DND-41 (cell line): ENCODE measurements around the gene NXPH4.

ENCODE experiments used
- ATAC-seq: fragments of 200-7000 bp; cut with Tn5 transposase; 3 replicates; pipeline ENCODE4 v1.9.1; 2021; ENCODE audit warnings: low read depth; ENCODE audit not compliant: insufficient read depth
- DNase-seq: peaks from one replicate; pipeline ENCODE4 v3.0.0-alpha.2; 2020
- H2AFZ ChIP-seq: 2 replicates; pipeline ENCODE4 v1.6.0; 2012; ENCODE audit warnings: low read depth, low read length
- H3K27ac ChIP-seq: 2 replicates; pipeline ENCODE4 v1.5.1; 2012; ENCODE audit warnings: low read length, inconsistent platforms
- H3K27me3 ChIP-seq: fragments of 200-600 bp; sonication (generic); 2 replicates; pipeline ENCODE4 v1.6.0; 2012; ENCODE audit warnings: low read length, mild to moderate bottlenecking, inconsistent platforms; ENCODE audit not compliant: insufficient read depth, poor library complexity
- H3K36me3 ChIP-seq: 2 replicates; pipeline ENCODE4 v1.5.1; 2012; ENCODE audit warnings: low read length, inconsistent platforms; ENCODE audit not compliant: insufficient read depth
- H3K4me1 ChIP-seq: 2 replicates; pipeline ENCODE4 v1.5.1; 2012; ENCODE audit warnings: mild to moderate bottlenecking, low read length; ENCODE audit not compliant: insufficient read depth
- H3K4me2 ChIP-seq: 2 replicates; pipeline ENCODE4 v1.6.0; 2012; ENCODE audit warnings: mild to moderate bottlenecking, moderate library complexity, low read length, inconsistent platforms; ENCODE audit not compliant: insufficient read depth
- H3K4me3 ChIP-seq, 2 experiments: fragments of 200-600 bp in 1 of 2; shearing (Covaris generic) in 1 of 2; 2 replicates each; pipeline ENCODE4 v1.5.1; 2012 to 2016; ENCODE audit warnings: inconsistent platforms in 2 of 2, low read length in 2 of 2, mild to moderate bottlenecking in 2 of 2, low read depth in 1 of 2, moderate library complexity in 1 of 2
- H3K79me2 ChIP-seq: 2 replicates; pipeline ENCODE4 v1.6.0; 2012; ENCODE audit warnings: low read length, inconsistent platforms; ENCODE audit not compliant: insufficient read depth
- H3K9ac ChIP-seq: 2 replicates; pipeline ENCODE4 v1.6.0; 2012; ENCODE audit warnings: low read depth, mild to moderate bottlenecking, inconsistent platforms, low read length, moderate library complexity
- H3K9me3 ChIP-seq: 2 replicates; pipeline ENCODE4 v1.5.1; 2012; ENCODE audit warnings: low read length, moderate library complexity, mild to moderate bottlenecking, inconsistent platforms; ENCODE audit not compliant: insufficient read depth, severe bottlenecking
- H4K20me1 ChIP-seq: 2 replicates; pipeline ENCODE4 v1.6.0; 2012; ENCODE audit warnings: low read length; ENCODE audit not compliant: insufficient read depth
- CTCF ChIP-seq: IDR thresholded peaks from 2 replicates; pipeline ENCODE4 v1.5.1; 2012; ENCODE audit warnings: borderline replicate concordance, low read length, moderate library complexity, mild to moderate bottlenecking; ENCODE audit not compliant: poor library complexity, severe bottlenecking; ENCODE audit errors: extremely low read depth
- EZH2 ChIP-seq: IDR thresholded peaks from 3 replicates; pipeline ENCODE4 v1.6.1; 2012; ENCODE audit warnings: borderline replicate concordance, low read depth, mild to moderate bottlenecking, moderate library complexity, low read length, inconsistent platforms; ENCODE audit not compliant: severe bottlenecking

Gene NXPH4

GRCh38 chr12:57198329-57198728 is 18.3 kb upstream of the NXPH4 start:
- no peaks in the 10 kb centered on the region; the same call in 1 of the 2 replicates for H4K20me1 ChIP-seq

GRCh38 chr12:57199191-57199590 is 17.4 kb upstream of the NXPH4 start:
- Histone ChIP-seq H3K36me3 (no peaks in the 10 kb centered on the region), H3K9ac (no peak overlapping the region), H3K27me3 (no peaks in the 10 kb centered on the region), H3K27ac (no peak overlapping the region), H3K4me2 (no peak overlapping the region), H2AFZ (no peak overlapping the region), H3K4me3 (no peak overlapping the region), H4K20me1 (no peaks in the 10 kb centered on the region; the same call in 1 of the 2 replicates), H3K79me2 (no peaks in the 10 kb centered on the region), H3K4me1 (no peaks in the 10 kb centered on the region), H3K9me3 (no peaks in the 10 kb centered on the region)
- DNase-seq (no peak), ATAC-seq (no peak)
- no peak for TF ChIP-seq EZH2
- TF ChIP-seq CTCF: no peak

More at GRCh38 chr12:57198329-57198728, 18.3 kb upstream of the NXPH4 start:
- Histone ChIP-seq H3K36me3 (no peaks in the 10 kb centered on the region), H2AFZ (no peak overlapping the region), H3K79me2 (no peaks in the 10 kb centered on the region), H3K9me3 (no peaks in the 10 kb centered on the region), H3K4me1 (no peaks in the 10 kb centered on the region), H3K27me3 (no peaks in the 10 kb centered on the region), H3K4me2 (no peak overlapping the region), H3K4me3 (no peak overlapping the region), H3K9ac (no peak overlapping the region), H3K27ac (no peak overlapping the region)
- ATAC-seq (no peak), DNase-seq (no peak)
- no peak for TF ChIP-seq EZH2
- TF ChIP-seq CTCF: no peak

- Histone ChIP-seq H3K36me3 (no peaks in the 10 kb centered on the region), H3K27ac (no peak overlapping the region), H3K27me3 (no peaks in the 10 kb centered on the region), H3K4me3 (no peak overlapping the region), H2AFZ (no peak overlapping the region), H3K4me2 (no peak overlapping the region), H3K79me2 (no peaks in the 10 kb centered on the region), H4K20me1 (no peaks in the 10 kb centered on the region; the same call in 1 of the 2 replicates), H3K9ac (no peak overlapping the region), H3K9me3 (no peaks in the 10 kb centered on the region), H3K4me1 (no peaks in the 10 kb centered on the region)
- TF ChIP-seq CTCF (no peak), EZH2 (no peak)
- ATAC-seq (no peak), DNase-seq (no peak)
Measured at GRCh38 chr12:57200497-57200896, 16.1 kb upstream of the NXPH4 start.

- Histone ChIP-seq H3K27ac (no peak overlapping the region), H3K4me3 (no peak overlapping the region), H3K9me3 (no peaks in the 10 kb centered on the region), H4K20me1 (no peaks in the 10 kb centered on the region; the same call in 1 of the 2 replicates), H3K36me3 (no peaks in the 10 kb centered on the region), H3K9ac (no peak overlapping the region), H3K4me1 (no peaks in the 10 kb centered on the region), H2AFZ (no peak overlapping the region), H3K27me3 (no peaks in the 10 kb centered on the region), H3K79me2 (no peaks in the 10 kb centered on the region), H3K4me2 (no peak overlapping the region)
- DNase-seq: no peak
- TF ChIP-seq EZH2 (no peak), CTCF (no peak)
- no peak for ATAC-seq
Measured at GRCh38 chr12:57201219-57201618, 15.4 kb upstream of the NXPH4 start.
